T follicular helper cell (primary cell): ENCODE measurements around the gene DDX17.
"Not testable (repeated sequence)": the region's sequence is repeated elsewhere in the genome, so short reads cannot be mapped to it uniquely, and the experiment has no call there.

Experiments used
- DNase-seq: peaks from one replicate; pipeline ENCODE4 v3.0.0-alpha.2; 2020; ENCODE audit warnings: low read depth

DDX17 gene

DNA sequence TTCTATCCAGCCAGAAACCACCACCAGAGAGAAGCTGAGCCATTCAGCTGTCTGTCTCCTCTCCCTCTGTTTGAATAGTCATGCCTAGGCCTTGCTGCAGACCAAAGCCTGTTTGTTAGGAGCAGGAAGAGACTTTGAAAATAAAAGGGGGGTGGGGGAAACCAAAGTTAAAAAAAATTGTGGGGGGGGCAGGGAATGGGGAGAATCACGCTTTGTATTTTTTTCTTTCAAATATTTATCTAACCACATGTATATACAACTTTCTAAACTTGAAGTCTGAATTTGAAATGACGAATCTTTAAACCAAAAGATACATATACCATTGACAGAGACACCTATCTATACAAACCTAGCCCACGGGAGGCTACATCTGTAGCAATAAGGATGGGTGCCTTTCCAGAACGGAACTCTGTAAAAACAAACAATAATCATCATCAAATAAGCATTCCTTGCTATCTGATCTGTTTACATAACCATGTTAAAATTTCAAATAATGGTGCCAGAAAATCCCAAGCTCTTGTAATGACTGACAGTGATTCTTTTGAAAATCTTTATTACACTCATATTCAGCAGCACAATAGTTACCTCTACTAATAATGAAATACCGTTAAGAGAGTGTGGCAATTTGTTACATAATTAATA lies 14.3 kb downstream of the DDX17 start:
- DNase-seq: no peak

DNA sequence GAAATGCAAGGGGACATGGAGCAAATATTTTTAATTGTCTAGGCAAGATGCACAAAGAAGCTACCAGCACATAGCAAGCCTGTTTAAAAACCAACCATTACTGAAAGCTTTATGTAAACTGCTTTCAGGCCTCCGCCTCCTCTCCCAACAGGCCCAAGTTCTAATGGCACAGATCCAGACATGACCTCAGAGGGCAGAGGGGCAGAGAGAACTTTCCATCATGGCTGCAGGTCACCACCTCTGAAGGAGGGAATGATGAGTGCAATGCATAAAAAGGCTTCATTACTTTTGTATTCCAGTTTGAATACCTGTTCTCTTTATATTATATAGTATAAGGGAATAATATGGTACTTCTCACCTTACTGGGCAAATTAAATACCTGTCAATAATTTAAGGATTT lies 15.2 kb downstream of the DDX17 start:
- no peak for DNase-seq

- DNase-seq: no peak
Observed at GRCh38 chr22:38490475-38490874, 15.6 kb downstream of the DDX17 start.

DNA sequence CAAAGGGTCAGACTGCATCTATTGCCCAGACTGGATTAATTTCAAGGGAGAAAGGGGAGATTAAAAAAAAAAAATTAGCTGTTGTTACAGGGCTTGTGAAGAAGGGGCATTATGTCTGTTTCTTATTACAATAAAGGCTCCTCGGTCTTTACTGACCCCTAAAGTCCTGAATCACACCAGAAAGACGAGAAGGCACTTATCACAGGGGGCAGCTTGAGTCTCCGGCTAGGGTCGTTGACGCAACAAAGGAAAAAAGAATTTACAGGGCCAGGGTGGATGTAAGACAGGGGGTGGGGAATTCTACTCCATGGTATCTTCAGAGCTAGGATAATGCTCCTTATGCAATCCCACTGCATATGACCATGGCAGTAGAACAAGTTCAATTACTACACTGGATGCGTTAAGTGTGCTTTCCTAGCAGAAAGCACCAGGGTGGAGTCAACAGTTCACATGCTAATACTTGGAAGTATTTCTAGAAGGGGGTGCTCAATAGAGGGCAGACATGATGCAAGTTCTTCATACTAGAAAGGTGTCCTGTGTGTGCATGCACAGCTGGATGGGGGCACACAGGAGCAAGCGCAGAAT lies 16.5 kb downstream of the DDX17 start:
- DNase-seq: no peak

DNA sequence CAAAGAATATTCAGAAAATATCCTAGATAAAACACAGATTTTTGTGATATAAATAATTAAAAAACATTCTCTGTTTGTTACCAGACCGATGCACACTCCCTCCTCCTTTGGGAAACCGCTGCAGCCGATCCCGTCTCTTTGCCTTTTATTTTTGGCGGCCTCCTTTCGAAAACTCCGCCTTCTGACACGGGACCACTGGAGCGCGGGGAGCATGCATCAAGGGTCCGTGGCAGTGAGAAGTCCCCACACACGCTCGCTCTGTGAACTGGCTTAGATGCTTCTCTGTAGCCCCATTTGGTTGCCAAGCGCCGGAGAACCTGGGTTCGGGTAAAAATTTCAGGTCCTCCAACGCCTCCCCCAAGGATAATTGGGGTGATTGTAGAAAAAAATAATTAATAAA lies 17.0 kb downstream of the DDX17 start:
- DNase-seq: no peak

DNA sequence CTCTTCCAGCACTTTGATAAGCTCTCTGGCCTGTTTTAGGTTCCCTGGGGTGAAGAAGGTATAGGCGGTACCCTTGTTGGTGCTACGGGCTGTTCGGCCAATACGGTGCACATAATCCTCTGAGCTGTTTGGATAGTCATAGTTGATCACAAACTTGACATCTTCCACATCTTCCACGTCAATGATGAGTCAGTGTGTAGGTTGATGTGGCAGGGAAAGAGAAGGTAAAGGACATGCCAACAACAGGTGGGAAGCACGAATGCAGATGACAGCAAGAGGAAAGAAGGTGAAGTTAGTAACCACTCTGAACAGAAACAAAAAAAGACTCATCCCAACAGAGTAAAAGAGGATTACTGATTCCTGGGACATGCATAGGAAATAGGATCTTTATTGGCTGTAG lies 18.2 kb downstream of the DDX17 start:
- no peak for DNase-seq

DNA sequence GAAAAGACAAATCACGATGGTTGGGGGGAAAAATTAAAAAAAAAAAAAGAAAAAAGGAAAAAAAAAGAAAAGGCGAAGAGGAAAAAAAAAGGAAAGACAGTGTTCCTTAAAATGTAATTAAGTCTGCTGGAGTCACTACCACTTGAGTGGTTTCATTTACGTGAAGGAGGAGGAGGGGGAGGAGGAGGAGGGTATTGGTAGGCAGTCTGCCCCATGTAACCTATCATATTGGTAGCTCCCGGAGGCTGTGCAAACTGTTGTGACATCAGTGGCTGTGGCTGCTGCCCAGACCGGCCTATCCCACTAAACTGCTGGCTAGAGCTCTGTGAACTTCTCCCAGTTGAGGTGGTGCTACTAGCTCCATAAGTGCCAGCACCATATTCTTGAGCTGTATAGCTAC lies 20.3 kb downstream of the DDX17 start:
- DNase-seq: no peak

- no peak for DNase-seq
Observed at GRCh38 chr22:38484244-38484643, 21.9 kb downstream of the DDX17 start.

GRCh38 chr22:38482662-38483308 lies 23.3 kb downstream of the DDX17 start:
- no peak for DNase-seq

DNA sequence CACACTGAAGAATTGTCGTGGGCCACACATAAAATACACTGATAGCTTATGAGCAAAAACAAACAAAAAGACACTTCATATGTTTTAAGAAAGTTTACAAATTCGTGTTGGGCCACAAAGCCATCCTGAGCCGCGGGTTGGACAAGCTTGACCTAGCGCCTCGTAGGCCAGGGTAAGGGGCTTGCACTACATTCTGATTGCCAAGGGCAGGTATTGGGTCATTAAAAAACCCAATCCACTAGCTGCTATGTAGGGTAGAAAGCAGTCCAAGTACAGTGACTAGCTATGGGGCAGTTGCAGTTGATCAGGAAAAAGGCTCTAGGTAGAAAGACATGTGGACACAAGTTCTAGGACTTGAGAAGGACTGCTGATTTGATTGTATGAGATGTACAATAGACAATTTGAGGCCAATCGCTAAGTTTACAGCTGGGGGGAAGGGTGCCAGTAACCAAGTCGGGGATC lies 24.2 kb downstream of the DDX17 start:
- DNase-seq: no peak

- no peak for DNase-seq
Observed at GRCh38 chr22:38481162-38481870, 24.8 kb downstream of the DDX17 start.

- DNase-seq: no peak
Observed at GRCh38 chr22:38479096-38479837, 26.8 kb downstream of the DDX17 start.

- DNase-seq: no peak
Observed at GRCh38 chr22:38477585-38477984, 28.5 kb downstream of the DDX17 start.

- DNase-seq: no peak
Observed at GRCh38 chr22:38474003-38474607, 32.0 kb downstream of the DDX17 start.

DNA sequence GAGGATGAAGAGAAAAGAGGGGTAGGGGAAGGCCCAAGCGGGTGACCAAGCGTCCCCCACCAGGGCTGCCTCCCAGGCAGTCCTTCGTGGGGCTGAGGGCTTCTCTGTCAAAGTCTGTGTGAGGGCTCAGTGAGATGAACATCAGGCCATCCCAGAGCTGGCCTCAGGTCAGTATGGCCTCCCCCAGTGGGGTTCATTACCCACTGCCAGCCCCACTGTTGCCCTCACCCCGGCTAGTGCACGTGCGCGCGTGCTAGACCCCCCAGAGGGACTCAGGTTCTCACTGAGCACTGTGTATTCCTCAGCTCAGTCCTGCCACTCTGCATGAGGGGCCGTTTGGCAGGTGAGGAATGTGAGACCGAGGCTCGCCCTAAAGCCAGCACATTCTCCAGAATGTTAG lies 34.9 kb downstream of the DDX17 start:
- no peak for DNase-seq

GRCh38 chr22:38470179-38470578 lies 35.9 kb downstream of the DDX17 start:
- not testable (repeated sequence) for DNase-seq

GRCh38 chr22:38469306-38469781 lies 36.8 kb downstream of the DDX17 start:
- DNase-seq: no peak

DNA sequence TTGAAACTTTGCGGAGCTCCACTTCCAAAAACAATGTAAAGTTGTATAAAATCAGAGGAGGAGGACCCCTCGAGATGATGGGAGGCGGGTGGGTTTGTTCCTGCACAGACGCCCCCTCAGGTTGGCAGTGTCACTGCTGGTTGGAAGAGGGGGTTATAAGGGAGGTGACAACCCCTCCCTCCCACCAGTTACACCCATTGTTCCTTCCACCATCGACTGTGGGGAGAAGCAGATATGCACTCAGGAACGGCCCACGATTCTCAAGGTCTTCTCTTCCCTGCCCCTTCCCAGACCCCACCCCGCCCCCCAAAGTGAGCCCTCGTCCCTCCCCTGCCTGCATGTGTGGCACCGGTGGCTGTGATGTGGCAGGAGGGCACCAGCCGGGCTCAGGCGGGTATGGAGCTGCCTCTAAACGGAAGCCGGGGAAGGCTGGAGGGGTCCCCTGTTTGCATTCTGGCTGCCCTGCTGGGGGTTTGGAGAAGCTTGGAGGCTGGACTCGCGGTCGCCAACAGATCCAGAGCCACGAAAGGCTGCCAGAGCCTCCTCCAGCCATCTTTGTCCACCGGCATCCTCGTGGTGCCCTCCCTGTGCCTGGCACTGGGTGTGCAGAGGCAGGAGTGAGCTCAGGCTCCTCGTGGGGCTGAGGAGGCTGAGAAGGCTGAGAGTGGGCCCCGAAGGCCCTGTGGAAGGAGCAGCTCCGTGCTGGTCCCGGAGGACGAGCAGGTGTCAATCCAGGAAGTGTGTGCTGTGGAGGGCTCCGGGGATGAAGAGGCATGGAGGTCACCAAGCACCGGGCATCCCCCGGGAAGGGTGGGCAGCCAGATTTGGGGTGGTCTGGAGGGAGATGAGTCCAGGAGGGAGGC lies 37.4 kb downstream of the DDX17 start:
- no peak for DNase-seq

DNA sequence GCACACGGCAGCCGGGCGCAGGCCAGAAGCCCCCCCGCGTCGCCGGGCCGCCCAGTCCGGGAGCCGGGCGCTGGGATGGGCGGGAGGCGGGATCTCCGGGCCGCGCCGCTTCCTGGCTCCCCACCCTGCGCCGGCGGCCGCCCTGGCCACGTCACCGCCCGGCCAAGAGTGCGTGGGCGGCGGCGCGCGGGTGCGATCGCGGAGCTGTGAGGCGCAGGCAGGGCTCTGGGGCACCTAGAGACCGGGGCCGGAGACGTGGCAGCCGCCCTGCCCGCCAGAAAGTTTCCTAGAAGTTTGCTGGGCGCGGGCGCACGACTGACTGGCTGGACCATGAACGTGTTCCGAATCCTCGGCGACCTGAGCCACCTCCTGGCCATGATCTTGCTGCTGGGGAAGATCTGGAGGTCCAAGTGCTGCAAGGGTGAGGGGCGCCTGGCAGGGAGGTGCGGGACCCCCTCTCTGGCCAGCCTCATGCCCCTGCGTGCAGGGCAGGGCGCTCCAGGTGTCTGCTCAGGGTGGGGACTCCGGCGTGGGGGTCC lies 38.1 kb downstream of the DDX17 start, which contains the start of gene KDELR3:
TSS of gene KDELR3 (plus strand) at position 193 of the 539 bp plus-strand sequence. CDS start at position 331, 138 bp downstream.
- DNase-seq: no peak

DNA sequence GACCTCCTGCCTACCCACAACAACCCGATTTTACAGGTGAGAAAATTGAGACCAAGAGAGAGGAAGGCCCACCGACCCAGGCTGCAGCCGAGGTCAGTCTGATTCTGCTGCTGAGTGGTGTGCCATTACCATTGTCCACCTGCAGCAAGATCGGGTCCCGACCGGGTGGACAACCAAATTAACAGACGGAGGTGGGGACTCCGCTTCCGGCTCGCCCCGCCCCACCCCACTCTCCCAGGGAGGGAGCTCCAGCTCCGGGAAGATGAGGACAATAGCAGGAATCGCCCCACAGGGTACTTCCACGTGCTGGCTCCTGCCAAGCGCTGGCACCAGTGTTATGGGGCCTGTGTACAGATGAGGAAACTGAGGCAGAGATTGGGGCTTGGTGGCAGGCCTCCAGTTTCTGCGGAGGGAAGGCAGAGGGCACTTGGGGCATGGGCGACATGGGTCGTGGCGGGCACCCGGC lies 38.6 kb downstream of the DDX17 start:
- no peak for DNase-seq
